Measurements from ENCODE around the gene RNF17. TPM values are rescaled to one million over a fixed set of nuclear protein-coding genes. Genes with fewer than 3 reads are reported as not detected.

Gene RNF17
- total RNA-seq, 1 experiment from 2014 or later, result not detected

DNA sequence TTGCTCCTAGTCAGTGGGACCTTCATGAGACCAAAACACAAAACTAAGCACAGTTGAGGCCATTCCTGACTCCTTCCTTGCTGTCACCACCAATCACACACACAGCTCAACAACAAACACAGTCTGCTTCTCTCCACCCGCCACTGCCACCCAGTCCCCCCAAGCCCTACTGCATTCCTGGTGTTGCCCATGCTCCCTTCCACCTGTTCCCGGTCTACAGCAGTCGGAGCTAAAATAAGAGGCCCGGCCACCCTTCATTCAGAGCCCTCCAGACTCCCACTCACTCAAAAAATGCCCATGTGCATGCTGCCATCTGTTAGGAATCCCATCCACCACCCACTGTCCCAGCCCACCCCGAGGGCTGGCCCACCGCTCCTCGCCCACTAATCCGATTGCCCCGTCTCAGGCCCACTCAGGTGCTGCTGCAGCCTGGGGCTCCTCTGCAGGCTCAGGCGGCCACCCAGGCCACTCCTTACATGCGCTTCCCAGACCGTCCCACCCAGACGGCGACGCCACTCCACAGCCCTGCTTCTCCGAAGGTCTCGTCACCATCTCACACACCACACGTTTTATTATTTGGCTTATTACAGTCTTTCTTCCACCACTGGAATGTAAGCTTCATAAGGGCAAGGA is 127.6 kb downstream of the RNF17 start:
- H3K27me3 ChIP-seq (ENCODE audit: insufficient read depth, low read length), result no peaks in the 10 kb centered on the region
- no peaks in the 10 kb centered on the region for H4K20me1 ChIP-seq (ENCODE audit: insufficient read depth)
- no peaks in the 10 kb centered on the region for H3K79me2 ChIP-seq (ENCODE audit: insufficient read depth, low read length)
- H3K4me3 ChIP-seq (replicated peaks in 1 of 2; ENCODE audit: low read depth in 1 of 2, low read length in 2 of 2), result no peak overlapping the region
- H3K9me3 ChIP-seq (ENCODE audit: control insufficient read depth in 1 of 2, insufficient read depth in 1 of 2, low read depth in 1 of 2, low read length in 2 of 2), result no peaks in the 10 kb centered on the region
- ChIA-PET RAD21 (ENCODE audit: low non-redundant PET in 1 of 2, low total read pairs in 2 of 2, uncharacterized antibody in 2 of 2, unreplicated experiment in 2 of 2) (no interaction called here), POLR2A (no interaction called here), CTCF (no interaction called here)
- no peak overlapping the region for H3K4me2 ChIP-seq (ENCODE audit: low read length)
- no peak overlapping the region for H3K27ac ChIP-seq (ENCODE audit: low read depth, low read length)
- H2AFZ ChIP-seq (ENCODE audit: low read depth, low read length, poor library complexity, severe bottlenecking), result no peak overlapping the region
- no peaks in the 10 kb centered on the region for H3K4me1 ChIP-seq (ENCODE audit: control insufficient read depth in 1 of 2, insufficient read depth in 2 of 2, low read length in 2 of 2)
- TF ChIP-seq, protein P1, sequence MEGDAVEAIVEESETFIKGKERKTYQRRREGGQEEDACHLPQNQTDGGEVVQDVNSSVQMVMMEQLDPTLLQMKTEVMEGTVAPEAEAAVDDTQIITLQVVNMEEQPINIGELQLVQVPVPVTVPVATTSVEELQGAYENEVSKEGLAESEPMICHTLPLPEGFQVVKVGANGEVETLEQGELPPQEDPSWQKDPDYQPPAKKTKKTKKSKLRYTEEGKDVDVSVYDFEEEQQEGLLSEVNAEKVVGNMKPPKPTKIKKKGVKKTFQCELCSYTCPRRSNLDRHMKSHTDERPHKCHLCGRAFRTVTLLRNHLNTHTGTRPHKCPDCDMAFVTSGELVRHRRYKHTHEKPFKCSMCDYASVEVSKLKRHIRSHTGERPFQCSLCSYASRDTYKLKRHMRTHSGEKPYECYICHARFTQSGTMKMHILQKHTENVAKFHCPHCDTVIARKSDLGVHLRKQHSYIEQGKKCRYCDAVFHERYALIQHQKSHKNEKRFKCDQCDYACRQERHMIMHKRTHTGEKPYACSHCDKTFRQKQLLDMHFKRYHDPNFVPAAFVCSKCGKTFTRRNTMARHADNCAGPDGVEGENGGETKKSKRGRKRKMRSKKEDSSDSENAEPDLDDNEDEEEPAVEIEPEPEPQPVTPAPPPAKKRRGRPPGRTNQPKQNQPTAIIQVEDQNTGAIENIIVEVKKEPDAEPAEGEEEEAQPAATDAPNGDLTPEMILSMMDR (IDR thresholded peaks at IDR 0.05 in 2 of 3, conservative IDR thresholded peaks at IDR 0.05 in 1 of 3; ENCODE audit: borderline replicate concordance in 1 of 3, insufficient read depth in 1 of 3, low read depth in 2 of 3, low read length in 2 of 3), result no peak
- TF ChIP-seq SIN3A (IDR thresholded peaks at IDR 0.05; ENCODE audit: low read depth) (no peak), ZNF274 (IDR thresholded peaks at IDR 0.05; ENCODE audit: low read depth, low read length) (no peak), REST (IDR thresholded peaks at IDR 0.05; ENCODE audit: low read depth) (no peak), SRF (IDR thresholded peaks at IDR 0.05; ENCODE audit: low read depth) (no peak), ELF1 (IDR thresholded peaks at IDR 0.05; ENCODE audit: borderline replicate concordance, low read depth) (no peak), CEBPB (IDR thresholded peaks at IDR 0.05; ENCODE audit: low read depth) (no peak), MAX (IDR thresholded peaks at IDR 0.05) (no peak), ZBTB33 (IDR thresholded peaks at IDR 0.05; ENCODE audit: extremely low read depth, insufficient replicate concordance, low read length) (no peak), CBX3 (IDR thresholded peaks at IDR 0.05; ENCODE audit: low read depth) (no peak), JUND (IDR thresholded peaks at IDR 0.05) (no peak), FOSL1 (IDR thresholded peaks at IDR 0.05; ENCODE audit: low read depth) (no peak), EGR1 (IDR thresholded peaks at IDR 0.05; ENCODE audit: low read depth) (no peak)
- TF ChIP-seq, protein P2, sequence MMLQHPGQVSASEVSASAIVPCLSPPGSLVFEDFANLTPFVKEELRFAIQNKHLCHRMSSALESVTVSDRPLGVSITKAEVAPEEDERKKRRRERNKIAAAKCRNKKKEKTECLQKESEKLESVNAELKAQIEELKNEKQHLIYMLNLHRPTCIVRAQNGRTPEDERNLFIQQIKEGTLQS (IDR thresholded peaks at IDR 0.05), result no peak
- no peaks in the 10 kb centered on the region for H3K9me2 ChIP-seq (ENCODE audit: insufficient read depth)
- H3K36me3 ChIP-seq (ENCODE audit: control insufficient read depth in 1 of 2, insufficient read depth in 2 of 2, low read length in 2 of 2), result peaks cover 4 to 5% of the 10 kb centered on the region in 2 experiments; a peak in 2 of 4 replicates
- ATAC-seq, result no peak
- intact Hi-C loops (cut with micrococcal nuclease), result no loop called here
- no TSS peak for BruUV-seq (replicated peaks)
- no peak overlapping the region for H3K9ac ChIP-seq (ENCODE audit: low read length)
- no peak for DNase-seq (ENCODE audit: low read depth, low spot score)
